ENCODE data around the gene HOXD9. TPM values are rescaled to one million over a fixed set of nuclear protein-coding genes. Genes with fewer than 3 reads are reported as not detected.

HOXD9 gene
- total RNA-seq, 2 experiments from 2014 or later = not detected

- H3K36me3 Mint-ChIP-seq (ENCODE audit: low read depth) = peaks cover 11% of the 10 kb centered on the region
- no peaks in the 10 kb centered on the region for H3K9me3 Mint-ChIP-seq (ENCODE audit: insufficient read depth)
- DNase-seq = no peak
- ChIA-PET POLR2A (interaction anchor here (0.6 to 0.8 kb wide), 2 partner anchors 76 to 103 kb away, joined by 3 read pairs; no protein-coding TSS in a partner anchor), CTCF (interaction anchor here (1.1 to 2.3 kb wide), 9 partner anchors 20 to 987 kb away, joined by 3 to 17 read pairs (median 5); no protein-coding TSS in a partner anchor)
- peaks cover 86% of the 10 kb centered on the region for H3K27me3 Mint-ChIP-seq (ENCODE audit: low read depth)
- no peak overlapping the region for H3K4me3 Mint-ChIP-seq
- H3K27ac Mint-ChIP-seq = no peak overlapping the region
- no peak for ATAC-seq
- H3K4me1 Mint-ChIP-seq (ENCODE audit: low read depth) = peaks cover 13% of the 10 kb centered on the region
These were observed 38.7 kb downstream of the HOXD9 start for GRCh38 chr2:176160986-176161824.

- POLR2A ChIA-PET = interaction anchor here (0.6 to 0.8 kb wide), 2 partner anchors 77 to 103 kb away, joined by 3 read pairs; no protein-coding TSS in a partner anchor
- Mint-ChIP-seq H3K4me3 (no peak overlapping the region), H3K4me1 (ENCODE audit: low read depth) (peaks cover 13% of the 10 kb centered on the region), H3K9me3 (ENCODE audit: insufficient read depth) (no peaks in the 10 kb centered on the region), H3K36me3 (ENCODE audit: low read depth) (peaks cover 11% of the 10 kb centered on the region), H3K27me3 (ENCODE audit: low read depth) (peaks cover 86% of the 10 kb centered on the region), H3K27ac (no peak overlapping the region)
- no peak for DNase-seq
- ATAC-seq = no peak
- CTCF ChIA-PET = interaction anchor here (1.1 to 2.3 kb wide), 9 partner anchors 21 to 987 kb away, joined by 3 to 17 read pairs (median 5); no protein-coding TSS in a partner anchor
These were observed 39.5 kb downstream of the HOXD9 start for GRCh38 chr2:176161825-176162626.

- Mint-ChIP-seq H3K27me3 (ENCODE audit: low read depth) (peaks cover 87% of the 10 kb centered on the region), H3K4me1 (ENCODE audit: low read depth) (peaks cover 8% of the 10 kb centered on the region), H3K4me3 (peak overlapping the region; percentile 16), H3K36me3 (ENCODE audit: low read depth) (peaks cover 9% of the 10 kb centered on the region), H3K9me3 (ENCODE audit: insufficient read depth) (no peaks in the 10 kb centered on the region), H3K27ac (no peak overlapping the region)
- ATAC-seq (no peak), DNase-seq (no peak)
- ChIA-PET POLR2A (no interaction called here), CTCF (interaction anchor here (1.3 to 2.3 kb wide), 4 partner anchors 42 to 391 kb away, joined by 3 to 17 read pairs (median 8); no protein-coding TSS in a partner anchor)
These were observed 40.6 kb downstream of the HOXD9 start for GRCh38 chr2:176162911-176163671.

- H3K27ac Mint-ChIP-seq = peak overlapping the region; percentile 37
- no peaks in the 10 kb centered on the region for H3K9me3 Mint-ChIP-seq (ENCODE audit: insufficient read depth)
- ChIA-PET CTCF (interaction anchor here (1.5 to 2.1 kb wide), 3 partner anchors 36 to 292 kb away, joined by 3 to 7 read pairs (median 4); no protein-coding TSS in a partner anchor), POLR2A (no interaction called here)
- peaks cover 82% of the 10 kb centered on the region for H3K27me3 Mint-ChIP-seq (ENCODE audit: low read depth)
- DNase-seq (no peak), ATAC-seq (no peak)
- peak overlapping the region; percentile 17 for H3K4me3 Mint-ChIP-seq
- H3K4me1 Mint-ChIP-seq (ENCODE audit: low read depth) = peaks cover 5% of the 10 kb centered on the region
- peaks cover 6% of the 10 kb centered on the region for H3K36me3 Mint-ChIP-seq (ENCODE audit: low read depth)
These were observed 41.1 kb downstream of the HOXD9 start for GRCh38 chr2:176163672-176164056.

- POLR2A ChIA-PET = no interaction called here
These were observed 41.7 kb downstream of the HOXD9 start for GRCh38 chr2:176164201-176164600.

GRCh38 chr2:176164611-176165369, 42.3 kb downstream of the HOXD9 start:
- ChIA-PET POLR2A (no interaction called here), CTCF (interaction anchor here (1.5 to 2.1 kb wide), 3 partner anchors 37 to 290 kb away, joined by 3 to 7 read pairs (median 4); no protein-coding TSS in a partner anchor)
- ATAC-seq = no peak
- Mint-ChIP-seq H3K4me3 (peak overlapping the region; percentile 42), H3K27me3 (ENCODE audit: low read depth) (peaks cover 80% of the 10 kb centered on the region), H3K27ac (peak overlapping the region; percentile 37), H3K4me1 (ENCODE audit: low read depth) (peaks cover 2% of the 10 kb centered on the region), H3K9me3 (ENCODE audit: insufficient read depth) (no peaks in the 10 kb centered on the region), H3K36me3 (ENCODE audit: low read depth) (peaks cover 6% of the 10 kb centered on the region)
- DNase-seq = no peak

More at GRCh38 chr2:176164201-176164600, 41.7 kb downstream of the HOXD9 start:
- CTCF ChIA-PET = interaction anchor here (1.5 to 2.1 kb wide), 3 partner anchors 37 to 291 kb away, joined by 3 to 7 read pairs (median 4); no protein-coding TSS in a partner anchor
- H3K27ac Mint-ChIP-seq = peak overlapping the region; percentile 37
- no peak for DNase-seq
- ATAC-seq = no peak
- peaks cover 5% of the 10 kb centered on the region for H3K4me1 Mint-ChIP-seq (ENCODE audit: low read depth)
- peak overlapping the region; percentile 17 for H3K4me3 Mint-ChIP-seq
- H3K9me3 Mint-ChIP-seq (ENCODE audit: insufficient read depth) = no peaks in the 10 kb centered on the region
- peaks cover 6% of the 10 kb centered on the region for H3K36me3 Mint-ChIP-seq (ENCODE audit: low read depth)
- peaks cover 79% of the 10 kb centered on the region for H3K27me3 Mint-ChIP-seq (ENCODE audit: low read depth)

- Mint-ChIP-seq H3K9me3 (ENCODE audit: insufficient read depth) (no peaks in the 10 kb centered on the region), H3K4me1 (ENCODE audit: low read depth) (peaks cover 2% of the 10 kb centered on the region), H3K36me3 (ENCODE audit: low read depth) (peaks cover 4% of the 10 kb centered on the region), H3K4me3 (peak overlapping the region; percentile 42), H3K27ac (no peak overlapping the region), H3K27me3 (ENCODE audit: low read depth) (peaks cover 78% of the 10 kb centered on the region)
- POLR2A ChIA-PET = no interaction called here
- CTCF ChIA-PET = interaction anchor here (1.3 to 2.1 kb wide), 3 partner anchors 38 to 68 kb away, joined by 3 to 7 read pairs (median 3); no protein-coding TSS in a partner anchor
- no peak for ATAC-seq
- DNase-seq = no peak
These were observed 43.0 kb downstream of the HOXD9 start for GRCh38 chr2:176165370-176166050.

- ChIA-PET CTCF (interaction anchor here (1.3 to 2.9 kb wide), 2 partner anchors 26 to 64 kb away, joined by 3 to 12 read pairs; no protein-coding TSS in a partner anchor), POLR2A (no interaction called here)
- Mint-ChIP-seq H3K4me3 (no peak overlapping the region), H3K9me3 (ENCODE audit: insufficient read depth) (no peaks in the 10 kb centered on the region), H3K4me1 (ENCODE audit: low read depth) (peaks cover 2% of the 10 kb centered on the region), H3K27ac (no peak overlapping the region), H3K36me3 (ENCODE audit: low read depth) (peaks cover 3% of the 10 kb centered on the region), H3K27me3 (ENCODE audit: low read depth) (peaks cover 76% of the 10 kb centered on the region)
- no peak for DNase-seq
- no peak for ATAC-seq
These were observed 43.8 kb downstream of the HOXD9 start for GRCh38 chr2:176166272-176166671.

GRCh38 chr2:176167398-176167797, 44.9 kb downstream of the HOXD9 start:
- POLR2A ChIA-PET = no interaction called here
- Mint-ChIP-seq H3K27me3 (ENCODE audit: low read depth) (peaks cover 74% of the 10 kb centered on the region), H3K36me3 (ENCODE audit: low read depth) (peaks cover 3% of the 10 kb centered on the region), H3K4me1 (ENCODE audit: low read depth) (peaks cover 3% of the 10 kb centered on the region), H3K9me3 (ENCODE audit: insufficient read depth) (no peaks in the 10 kb centered on the region), H3K27ac (no peak overlapping the region), H3K4me3 (no peak overlapping the region)
- CTCF ChIA-PET = interaction anchor here (1.5 to 2.9 kb wide), 2 partner anchors 27 to 288 kb away, joined by 6 to 12 read pairs; no protein-coding TSS in a partner anchor
- ATAC-seq (no peak), DNase-seq (no peak)

GRCh38 chr2:176169181-176169580, 46.7 kb downstream of the HOXD9 start:
- peaks cover 2% of the 10 kb centered on the region for H3K36me3 Mint-ChIP-seq (ENCODE audit: low read depth)
- DNase-seq (no peak), ATAC-seq (no peak)
- peaks cover 5% of the 10 kb centered on the region for H3K4me1 Mint-ChIP-seq (ENCODE audit: low read depth)
- ChIA-PET POLR2A (no interaction called here), CTCF (interaction anchor here (1.3 to 2.9 kb wide), 2 partner anchors 29 to 469 kb away, joined by 3 to 12 read pairs; no protein-coding TSS in a partner anchor)
- no peaks in the 10 kb centered on the region for H3K9me3 Mint-ChIP-seq (ENCODE audit: insufficient read depth)
- H3K27me3 Mint-ChIP-seq (ENCODE audit: low read depth) = peaks cover 73% of the 10 kb centered on the region
- no peak overlapping the region for H3K27ac Mint-ChIP-seq
- H3K4me3 Mint-ChIP-seq = no peak overlapping the region
